ENCODE measurements around the gene MCCC2. TPM values are rescaled to one million over a fixed set of nuclear protein-coding genes. Genes with fewer than 3 reads are reported as not detected.

The MCCC2 gene
- total and polyA plus RNA-seq, 2 of the 8 experiments (the other 6 are each of a cell fraction or from before 2014, with no cell fraction given) = 71.7 to 86.6 TPM

GRCh38 chr5:71666321-71666720 lies 79.2 kb downstream of the MCCC2 start:
- H4K8ac ChIP-seq (ENCODE audit: extremely low read depth, insufficient read depth, low read length) = no peak overlapping the region
- ChIA-PET CTCF (ENCODE audit: partially characterized antibody) (interaction anchor here (1.4 to 3.4 kb wide), 2 partner anchors 29 to 32 kb away, joined by 3 to 13 read pairs; no protein-coding TSS in a partner anchor), POLR2A (ENCODE audit: partially characterized antibody) (no interaction called here)
- no peak overlapping the region for H3K56ac ChIP-seq (replicated peaks; ENCODE audit: insufficient read length, low read depth, low read length)
- no peak overlapping the region for H3K4me2 ChIP-seq (ENCODE audit: insufficient read depth in 1 of 2, low read depth in 2 of 2, low read length in 2 of 2)
- H3K14ac ChIP-seq (ENCODE audit: insufficient read length) = no peak overlapping the region
- no peaks in the 10 kb centered on the region for H3K79me1 ChIP-seq (ENCODE audit: low read depth, low read length)
- 86% methylated on average over 2 of the region's 2 CpGs; no CpG with 5 or more reads in 1 of the 2 experiments for WGBS, 2 experiments (ENCODE audit: extremely low coverage in 1 of 2, insufficient coverage in 1 of 2, insufficient read length in 1 of 2, insufficient replicate concordance in 2 of 2, low coverage in 1 of 2, low lambda C conversion rate in 2 of 2, missing lambda C conversion rate in 1 of 2)
- no peak overlapping the region for H2BK5ac ChIP-seq (ENCODE audit: low read depth, low read length)
- no peak overlapping the region for H3K9ac ChIP-seq (replicated peaks in 1 of 4; ENCODE audit: extremely low read depth in 1 of 4, low read depth in 3 of 4, low read length in 3 of 4)
- no peak overlapping the region for H3K18ac ChIP-seq (ENCODE audit: extremely low read depth, low read length)
- H2BK120ac ChIP-seq (replicated peaks; ENCODE audit: low read depth, low read length) = no peak overlapping the region
- no peaks in the 10 kb centered on the region for H3K36me3 ChIP-seq (ENCODE audit: control insufficient read depth in 2 of 4, insufficient read depth in 4 of 4, low read length in 3 of 4)
- no peaks in the 10 kb centered on the region for H3K9me3 ChIP-seq (ENCODE audit: insufficient read depth in 2 of 2, low read depth in 1 of 2, low read length in 1 of 2)
- no peak overlapping the region for H2BK12ac ChIP-seq (ENCODE audit: low read depth, low read length)
- H2AFZ ChIP-seq (ENCODE audit: low read length) = no peak overlapping the region
- H2AK5ac ChIP-seq (ENCODE audit: low read depth, low read length) = no peak overlapping the region
- DNase-seq (ENCODE audit: low read depth in 1 of 2, low spot score in 2 of 2) (no peak), FAIRE-seq (no peak)
- H3K79me2 ChIP-seq (ENCODE audit: control insufficient read depth in 1 of 2, insufficient read depth in 2 of 2, low read length in 2 of 2) = no peaks in the 10 kb centered on the region
- H2BK15ac ChIP-seq (ENCODE audit: low read length) = no peak overlapping the region
- H3K23ac ChIP-seq (ENCODE audit: insufficient read length) = no peak overlapping the region
- no peaks in the 10 kb centered on the region for H3K23me2 ChIP-seq (ENCODE audit: low read depth, low read length)
- no peaks in the 10 kb centered on the region for H4K20me1 ChIP-seq (replicated peaks in 1 of 2; ENCODE audit: control insufficient read depth in 1 of 2, insufficient read depth in 2 of 2, low read length in 2 of 2)
- H3K27me3 ChIP-seq (replicated peaks in 1 of 4; ENCODE audit: control insufficient read depth in 3 of 4, extremely low read depth in 1 of 4, insufficient read depth in 3 of 4, low read length in 3 of 4) = no peaks in the 10 kb centered on the region
- no peak overlapping the region for H4K5ac ChIP-seq (ENCODE audit: insufficient read length, low read depth, low read length)
- H3K4me3 ChIP-seq (ENCODE audit: extremely low read depth in 1 of 4, insufficient read depth in 2 of 4, low read depth in 3 of 4, low read length in 4 of 4) = no peak overlapping the region
- no peak overlapping the region for H2BK20ac ChIP-seq (ENCODE audit: low read length)
- H3K27ac ChIP-seq (ENCODE audit: low read depth, low read length) = no peak overlapping the region
- H4K91ac ChIP-seq (replicated peaks; ENCODE audit: insufficient read length, low read length) = no peak overlapping the region
- no peak overlapping the region for H3K4ac ChIP-seq (replicated peaks; ENCODE audit: insufficient read length, low read depth, low read length)
- H3K4me1 ChIP-seq (replicated peaks in 1 of 4; ENCODE audit: control insufficient read depth in 3 of 4, insufficient read depth in 4 of 4, low read length in 3 of 4) = no peaks in the 10 kb centered on the region
- TF ChIP-seq SRF (IDR thresholded peaks at IDR 0.05; ENCODE audit: low read depth, low read length) (no peak), HDAC2 (IDR thresholded peaks at IDR 0.05; ENCODE audit: borderline replicate concordance in 1 of 2, low read depth in 2 of 2, low read length in 2 of 2) (no peak), ZNF274 (IDR thresholded peaks at IDR 0.05; ENCODE audit: borderline replicate concordance, extremely low read depth, low read length) (no peak), JUN (IDR thresholded peaks at IDR 0.05; ENCODE audit: low read depth, low read length) (no peak), JUND (IDR thresholded peaks at IDR 0.05; ENCODE audit: low read length) (no peak), ASH2L (IDR thresholded peaks at IDR 0.05; ENCODE audit: low read length) (no peak), BRCA1 (IDR thresholded peaks at IDR 0.05; ENCODE audit: low read depth, low read length) (no peak), KDM1A (IDR thresholded peaks at IDR 0.05; ENCODE audit: borderline replicate concordance, low read length) (no peak), TEAD4 (IDR thresholded peaks at IDR 0.05; ENCODE audit: low read depth, low read length) (no peak), YY1 (IDR thresholded peaks at IDR 0.05; ENCODE audit: low read depth, low read length) (no peak), GABPA (IDR thresholded peaks at IDR 0.05; ENCODE audit: borderline replicate concordance, insufficient read depth, low read length) (no peak), BACH1 (IDR thresholded peaks at IDR 0.05; ENCODE audit: low read length) (no peak)
- TF ChIP-seq, protein P1, sequence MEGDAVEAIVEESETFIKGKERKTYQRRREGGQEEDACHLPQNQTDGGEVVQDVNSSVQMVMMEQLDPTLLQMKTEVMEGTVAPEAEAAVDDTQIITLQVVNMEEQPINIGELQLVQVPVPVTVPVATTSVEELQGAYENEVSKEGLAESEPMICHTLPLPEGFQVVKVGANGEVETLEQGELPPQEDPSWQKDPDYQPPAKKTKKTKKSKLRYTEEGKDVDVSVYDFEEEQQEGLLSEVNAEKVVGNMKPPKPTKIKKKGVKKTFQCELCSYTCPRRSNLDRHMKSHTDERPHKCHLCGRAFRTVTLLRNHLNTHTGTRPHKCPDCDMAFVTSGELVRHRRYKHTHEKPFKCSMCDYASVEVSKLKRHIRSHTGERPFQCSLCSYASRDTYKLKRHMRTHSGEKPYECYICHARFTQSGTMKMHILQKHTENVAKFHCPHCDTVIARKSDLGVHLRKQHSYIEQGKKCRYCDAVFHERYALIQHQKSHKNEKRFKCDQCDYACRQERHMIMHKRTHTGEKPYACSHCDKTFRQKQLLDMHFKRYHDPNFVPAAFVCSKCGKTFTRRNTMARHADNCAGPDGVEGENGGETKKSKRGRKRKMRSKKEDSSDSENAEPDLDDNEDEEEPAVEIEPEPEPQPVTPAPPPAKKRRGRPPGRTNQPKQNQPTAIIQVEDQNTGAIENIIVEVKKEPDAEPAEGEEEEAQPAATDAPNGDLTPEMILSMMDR (IDR thresholded peaks at IDR 0.05; ENCODE audit: control extremely low read depth in 1 of 3, insufficient read depth in 1 of 3, low read depth in 1 of 3, low read length in 3 of 3) = no peak

Measured in H1 (cell line).